Natural killer cell treated with Interleukin-12 subunit alpha and Interleukin-12 subunit beta and Interleukin-15 and Interleukin-18, amount 100 ng/mL, for 72 hours (primary cell): ENCODE results near the gene CD248. TPM values are rescaled to one million over a fixed set of nuclear protein-coding genes. Genes with fewer than 3 reads are reported as not detected.

Experiments
- ATAC-seq, 2 donors: fragments of 150-1000 bp; cut with Tn5 transposase in 1 of 2; sonication (Bioruptor Pico), chemical (Tn5 transposase) in 1 of 2; 2 replicates each; pipeline ENCODE4 v1.10.0; 2021
- DNase-seq: peaks from one replicate; pipeline ENCODE4 v3.0.0; 2022; ENCODE audit warnings: low spot score
- H3K27ac Mint-ChIP-seq, 2 donors: 1 replicate in 1 of 2; 2 replicates in 1 of 2; pipeline ENCODE4 v1.8.0; 2022; ENCODE audit warnings: mixed read lengths in 2 of 2, mild to moderate bottlenecking in 1 of 2, moderate library complexity in 1 of 2
- H3K27me3 Mint-ChIP-seq, 2 donors: 1 replicate in 1 of 2; 2 replicates in 1 of 2; pipeline ENCODE4 v1.8.0; 2022; ENCODE audit warnings: mixed read lengths in 2 of 2
- H3K36me3 Mint-ChIP-seq: one replicate; pipeline ENCODE4 v1.8.0; 2022; ENCODE audit warnings: mixed read lengths
- H3K4me1 Mint-ChIP-seq, 2 donors: 1 replicate in 1 of 2; 2 replicates in 1 of 2; pipeline ENCODE4 v1.8.0; 2022; ENCODE audit warnings: low read depth in 2 of 2, mixed read lengths in 2 of 2, mild to moderate bottlenecking in 1 of 2
- H3K4me3 Mint-ChIP-seq: one replicate; pipeline ENCODE4 v1.8.0; 2022; ENCODE audit warnings: mixed read lengths
- H3K9me3 Mint-ChIP-seq: 2 replicates; pipeline ENCODE4 v1.8.0; 2022; ENCODE audit warnings: mixed read lengths
- total RNA-seq, 2 donors: library from RNA; stranded (reverse); gene quantifications; one replicate each; pipeline ENCODE4 v1.2.3, GENCODE V29; 2022

CD248 gene
- total RNA-seq, 2 donors from 2014 or later = 0.10 to 0.59 TPM

- Mint-ChIP-seq H3K27me3 (peaks cover 0 to 2% of the 10 kb centered on the region in 2 donors), H3K9me3 (no peaks in the 10 kb centered on the region), H3K36me3 (no peaks in the 10 kb centered on the region), H3K4me3 (no peak overlapping the region), H3K4me1 (peaks cover 11% of the 10 kb centered on the region in 2 donors), H3K27ac (peak overlapping the region in 1 of 2 donors; percentile 34)
- DNase-seq (no peak), ATAC-seq (no peak)
Observed at GRCh38 chr11:66309475-66309874, 7.4 kb downstream of the CD248 start.

- Mint-ChIP-seq H3K9me3 (no peaks in the 10 kb centered on the region), H3K4me1 (no peaks in the 10 kb centered on the region), H3K36me3 (no peaks in the 10 kb centered on the region), H3K4me3 (no peak overlapping the region), H3K27ac (peak overlapping the region in 1 of 2 donors; percentile 35), H3K27me3 (peaks cover 0 to 4% of the 10 kb centered on the region in 2 donors)
- DNase-seq (no peak), ATAC-seq (no peak)
Observed at GRCh38 chr11:66302656-66303055, 14.2 kb downstream of the CD248 start.

GRCh38 chr11:66299186-66299585, 17.7 kb downstream of the CD248 start:
- H3K27me3 Mint-ChIP-seq = peaks cover 0 to 8% of the 10 kb centered on the region in 2 donors
- H3K9me3 Mint-ChIP-seq = no peaks in the 10 kb centered on the region
- H3K4me3 Mint-ChIP-seq = no peak overlapping the region
- H3K36me3 Mint-ChIP-seq = no peaks in the 10 kb centered on the region
- no peak overlapping the region for H3K27ac Mint-ChIP-seq
- DNase-seq (no peak), ATAC-seq (no peak)
- H3K4me1 Mint-ChIP-seq = no peaks in the 10 kb centered on the region

- Mint-ChIP-seq H3K36me3 (no peaks in the 10 kb centered on the region), H3K4me3 (no peak overlapping the region), H3K27me3 (peaks cover 11 to 16% of the 10 kb centered on the region in 2 donors), H3K27ac (no peak overlapping the region), H3K9me3 (no peaks in the 10 kb centered on the region), H3K4me1 (peaks cover 3 to 4% of the 10 kb centered on the region in 2 donors)
- ATAC-seq = no peak
- DNase-seq = no peak
Observed at GRCh38 chr11:66297610-66298009, 19.2 kb downstream of the CD248 start.

- H3K36me3 Mint-ChIP-seq = no peaks in the 10 kb centered on the region
- H3K27ac Mint-ChIP-seq = no peak overlapping the region
- H3K4me1 Mint-ChIP-seq = peaks cover 15 to 18% of the 10 kb centered on the region in 2 donors
- peaks cover 22 to 25% of the 10 kb centered on the region in 2 donors for H3K27me3 Mint-ChIP-seq
- no peak overlapping the region for H3K4me3 Mint-ChIP-seq
- no peaks in the 10 kb centered on the region for H3K9me3 Mint-ChIP-seq
- no peak for DNase-seq
- ATAC-seq = no peak
Observed at GRCh38 chr11:66294626-66295620, 21.9 kb downstream of the CD248 start.

GRCh38 chr11:66293777-66294625, 22.8 kb downstream of the CD248 start:
- H3K27ac Mint-ChIP-seq = no peak overlapping the region
- no peaks in the 10 kb centered on the region for H3K36me3 Mint-ChIP-seq
- H3K27me3 Mint-ChIP-seq = peaks cover 22 to 25% of the 10 kb centered on the region in 2 donors
- peaks cover 23 to 28% of the 10 kb centered on the region in 2 donors for H3K4me1 Mint-ChIP-seq
- H3K9me3 Mint-ChIP-seq = no peaks in the 10 kb centered on the region
- no peak for DNase-seq
- ATAC-seq = no peak
- H3K4me3 Mint-ChIP-seq = no peak overlapping the region

- H3K27ac Mint-ChIP-seq = no peak overlapping the region
- no peaks in the 10 kb centered on the region for H3K9me3 Mint-ChIP-seq
- H3K27me3 Mint-ChIP-seq = peaks cover 22 to 25% of the 10 kb centered on the region in 2 donors
- no peaks in the 10 kb centered on the region for H3K36me3 Mint-ChIP-seq
- ATAC-seq (no peak), DNase-seq (no peak)
- H3K4me3 Mint-ChIP-seq = peak overlapping the region; percentile 61
- peaks cover 23 to 29% of the 10 kb centered on the region in 2 donors for H3K4me1 Mint-ChIP-seq
Observed at GRCh38 chr11:66293352-66293751, 23.5 kb downstream of the CD248 start.

- no peak overlapping the region for H3K27ac Mint-ChIP-seq
- H3K36me3 Mint-ChIP-seq = no peaks in the 10 kb centered on the region
- H3K4me3 Mint-ChIP-seq = peak overlapping the region; percentile 61
Observed at GRCh38 chr11:66292543-66293332, 24.1 kb downstream of the CD248 start.

GRCh38 chr11:66291706-66292542, 24.9 kb downstream of the CD248 start, which contains the start of gene TMEM151A:
TSS of gene TMEM151A (plus strand) at chr11:66291894. CDS start at chr11:66292014, 120 bp downstream.
- H3K4me3 Mint-ChIP-seq = peak within 1 kb of the TSS; percentile 90
- no peaks in the 10 kb centered on the region for H3K36me3 Mint-ChIP-seq
- no peak for ATAC-seq
- peaks cover 22 to 25% of the 10 kb centered on the region in 2 donors for H3K27me3 Mint-ChIP-seq
- no peak for DNase-seq
- peak within 1 kb of the TSS in 1 of 2 donors; percentile 85 for H3K27ac Mint-ChIP-seq
- H3K4me1 Mint-ChIP-seq = peaks cover 25 to 29% of the 10 kb centered on the region in 2 donors
- H3K9me3 Mint-ChIP-seq = no peaks in the 10 kb centered on the region

More at GRCh38 chr11:66292543-66293332, 24.1 kb downstream of the CD248 start:
- DNase-seq (no peak), ATAC-seq (no peak)
- H3K9me3 Mint-ChIP-seq = no peaks in the 10 kb centered on the region
- H3K27me3 Mint-ChIP-seq = peaks cover 22 to 25% of the 10 kb centered on the region in 2 donors
- peaks cover 23 to 29% of the 10 kb centered on the region in 2 donors for H3K4me1 Mint-ChIP-seq

- H3K36me3 Mint-ChIP-seq = no peaks in the 10 kb centered on the region
- H3K27me3 Mint-ChIP-seq = peaks cover 22 to 23% of the 10 kb centered on the region in 2 donors
- no peak for ATAC-seq
- H3K27ac Mint-ChIP-seq = peak overlapping the region in 1 of 2 donors; percentile 85
- H3K9me3 Mint-ChIP-seq = no peaks in the 10 kb centered on the region
- peaks cover 29% of the 10 kb centered on the region in 2 donors for H3K4me1 Mint-ChIP-seq
- H3K4me3 Mint-ChIP-seq = peak overlapping the region; percentile 90
- DNase-seq = no peak
Observed at GRCh38 chr11:66291303-66291705, 25.5 kb downstream of the CD248 start.

GRCh38 chr11:66290330-66290621, 26.6 kb downstream of the CD248 start:
- H3K27ac Mint-ChIP-seq = peak overlapping the region in 1 of 2 donors; percentile 85

GRCh38 chr11:66289548-66290329, 27.1 kb downstream of the CD248 start:
- Mint-ChIP-seq H3K27me3 (peaks cover 21 to 22% of the 10 kb centered on the region in 2 donors), H3K4me1 (peaks cover 29% of the 10 kb centered on the region in 2 donors), H3K27ac (peak overlapping the region; percentile 68 to 85), H3K4me3 (peak overlapping the region; percentile 90), H3K36me3 (no peaks in the 10 kb centered on the region), H3K9me3 (no peaks in the 10 kb centered on the region)
- ATAC-seq = peak; percentile 74 to 79
- peak; percentile 87 for DNase-seq

More at GRCh38 chr11:66290330-66290621, 26.6 kb downstream of the CD248 start:
- no peak for DNase-seq
- ATAC-seq = no peak
- Mint-ChIP-seq H3K4me3 (peak overlapping the region; percentile 90), H3K27me3 (peaks cover 21 to 22% of the 10 kb centered on the region in 2 donors), H3K4me1 (peaks cover 29% of the 10 kb centered on the region in 2 donors), H3K36me3 (no peaks in the 10 kb centered on the region), H3K9me3 (no peaks in the 10 kb centered on the region)
